ENCODE measurements around the gene ZNF740. TPM values are rescaled to one million over a fixed set of nuclear protein-coding genes. Genes with fewer than 3 reads are reported as not detected.

The ZNF740 gene
- total and polyA plus RNA-seq, 10 of the 15 experiments (the other 5 are each of a cell fraction or from before 2014, with no cell fraction given) = 1.4 to 33.6 (median 11.3) TPM

DNA sequence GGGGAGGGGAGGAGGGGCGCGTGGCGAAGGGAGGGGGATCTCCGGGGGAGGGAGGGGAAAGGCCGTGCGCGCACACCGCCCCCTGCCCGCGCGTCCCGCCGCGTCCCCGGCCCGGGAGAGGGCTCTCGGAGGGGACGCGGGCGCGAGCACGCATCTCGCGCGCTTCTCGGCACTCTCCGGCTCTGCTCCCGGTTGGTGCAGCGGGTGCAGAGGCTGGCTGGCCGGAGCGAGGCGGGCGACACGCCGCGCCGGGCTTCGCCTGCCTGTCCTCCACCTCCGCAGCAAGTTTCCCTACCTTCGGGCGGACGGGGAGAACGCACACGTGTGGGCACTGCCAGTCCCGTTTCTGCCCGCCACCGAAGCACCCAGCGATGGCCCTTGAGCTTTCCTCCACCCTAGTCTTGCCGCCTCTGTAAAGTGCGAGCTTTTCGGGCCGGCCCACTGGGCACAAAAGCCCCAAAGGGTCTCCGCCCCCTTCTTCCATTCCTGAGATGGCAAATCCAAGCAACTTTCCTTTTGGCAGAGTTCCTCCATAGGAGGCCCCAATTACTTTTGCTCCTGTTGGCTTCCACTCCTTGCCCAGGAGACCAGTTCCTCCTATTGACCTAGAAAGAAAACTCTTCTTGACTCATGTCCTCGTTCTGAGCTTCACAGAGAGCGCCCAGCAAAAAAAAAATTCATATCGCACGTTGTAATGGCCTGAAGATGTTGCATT lies 566 bp downstream of the ZNF740 start (continued):
- TF ChIP-seq SIN3A (IDR thresholded peaks at IDR 0.05; ENCODE audit: low read depth, low read length) = 0 out of 2 replicates have a peak, but pooled peaks have one; percentile 26
- no peak for TF ChIP-seq NFXL1 (IDR thresholded peaks at IDR 0.05; ENCODE audit: borderline replicate concordance)
- TF ChIP-seq NR2C2 (IDR thresholded peaks at IDR 0.05; ENCODE audit: borderline replicate concordance, control insufficient read depth, insufficient read length, low read depth) = no peak
- TF ChIP-seq CHD1 (IDR thresholded peaks at IDR 0.05; ENCODE audit: low read depth, low read length) = no peak
- no peak for TF ChIP-seq TBL1XR1 (IDR thresholded peaks at IDR 0.05; ENCODE audit: low read depth, low read length)
- peak; percentile 74 for TF ChIP-seq MXI1 (IDR thresholded peaks at IDR 0.05; ENCODE audit: low read depth, low read length)
- TF ChIP-seq, protein P1, sequence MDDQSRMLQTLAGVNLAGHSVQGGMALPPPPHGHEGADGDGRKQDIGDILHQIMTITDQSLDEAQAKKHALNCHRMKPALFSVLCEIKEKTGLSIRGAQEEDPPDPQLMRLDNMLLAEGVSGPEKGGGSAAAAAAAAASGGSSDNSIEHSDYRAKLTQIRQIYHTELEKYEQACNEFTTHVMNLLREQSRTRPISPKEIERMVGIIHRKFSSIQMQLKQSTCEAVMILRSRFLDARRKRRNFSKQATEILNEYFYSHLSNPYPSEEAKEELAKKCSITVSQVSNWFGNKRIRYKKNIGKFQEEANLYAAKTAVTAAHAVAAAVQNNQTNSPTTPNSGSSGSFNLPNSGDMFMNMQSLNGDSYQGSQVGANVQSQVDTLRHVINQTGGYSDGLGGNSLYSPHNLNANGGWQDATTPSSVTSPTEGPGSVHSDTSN (IDR thresholded peaks at IDR 0.05; ENCODE audit: insufficient replicate concordance, low read depth, low read length) = no peak
- TF ChIP-seq SMAD5 (IDR thresholded peaks at IDR 0.05; ENCODE audit: low read depth) = 0 out of 2 replicates have a peak, but pooled peaks have one; percentile 29
- no peak for TF ChIP-seq YY1 (IDR thresholded peaks at IDR 0.05; ENCODE audit: low read depth, low read length)
- no peak for TF ChIP-seq NBN (IDR thresholded peaks at IDR 0.05)
- no peak for TF ChIP-seq POLR2AphosphoS2 (IDR thresholded peaks at IDR 0.05; ENCODE audit: low read depth, low read length)
- TF ChIP-seq, protein P2, sequence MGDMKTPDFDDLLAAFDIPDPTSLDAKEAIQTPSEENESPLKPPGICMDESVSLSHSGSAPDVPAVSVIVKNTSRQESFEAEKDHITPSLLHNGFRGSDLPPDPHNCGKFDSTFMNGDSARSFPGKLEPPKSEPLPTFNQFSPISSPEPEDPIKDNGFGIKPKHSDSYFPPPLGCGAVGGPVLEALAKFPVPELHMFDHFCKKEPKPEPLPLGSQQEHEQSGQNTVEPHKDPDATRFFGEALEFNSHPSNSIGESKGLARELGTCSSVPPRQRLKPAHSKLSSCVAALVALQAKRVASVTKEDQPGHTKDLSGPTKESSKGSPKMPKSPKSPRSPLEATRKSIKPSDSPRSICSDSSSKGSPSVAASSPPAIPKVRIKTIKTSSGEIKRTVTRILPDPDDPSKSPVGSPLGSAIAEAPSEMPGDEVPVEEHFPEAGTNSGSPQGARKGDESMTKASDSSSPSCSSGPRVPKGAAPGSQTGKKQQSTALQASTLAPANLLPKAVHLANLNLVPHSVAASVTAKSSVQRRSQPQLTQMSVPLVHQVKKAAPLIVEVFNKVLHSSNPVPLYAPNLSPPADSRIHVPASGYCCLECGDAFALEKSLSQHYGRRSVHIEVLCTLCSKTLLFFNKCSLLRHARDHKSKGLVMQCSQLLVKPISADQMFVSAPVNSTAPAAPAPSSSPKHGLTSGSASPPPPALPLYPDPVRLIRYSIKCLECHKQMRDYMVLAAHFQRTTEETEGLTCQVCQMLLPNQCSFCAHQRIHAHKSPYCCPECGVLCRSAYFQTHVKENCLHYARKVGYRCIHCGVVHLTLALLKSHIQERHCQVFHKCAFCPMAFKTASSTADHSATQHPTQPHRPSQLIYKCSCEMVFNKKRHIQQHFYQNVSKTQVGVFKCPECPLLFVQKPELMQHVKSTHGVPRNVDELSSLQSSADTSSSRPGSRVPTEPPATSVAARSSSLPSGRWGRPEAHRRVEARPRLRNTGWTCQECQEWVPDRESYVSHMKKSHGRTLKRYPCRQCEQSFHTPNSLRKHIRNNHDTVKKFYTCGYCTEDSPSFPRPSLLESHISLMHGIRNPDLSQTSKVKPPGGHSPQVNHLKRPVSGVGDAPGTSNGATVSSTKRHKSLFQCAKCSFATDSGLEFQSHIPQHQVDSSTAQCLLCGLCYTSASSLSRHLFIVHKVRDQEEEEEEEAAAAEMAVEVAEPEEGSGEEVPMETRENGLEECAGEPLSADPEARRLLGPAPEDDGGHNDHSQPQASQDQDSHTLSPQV (IDR thresholded peaks at IDR 0.05) = no peak
- TF ChIP-seq IRF4 (IDR thresholded peaks at IDR 0.05; ENCODE audit: low read depth, low read length) = no peak
- peak; percentile 46; the same call in 1 of the 2 replicates for TF ChIP-seq DPF2 (IDR thresholded peaks at IDR 0.05)

All from GM12878 (cell line).